Body of pancreas (tissue), 4 donors: ENCODE data around the gene TMEM164.

ENCODE experiments used
- POLR2A ChIP-seq, 3 donors: fragments of 450-650 bp; IDR thresholded peaks; one replicate each; pipeline ENCODE4 v1.6.1; 2016; ENCODE audit warnings: antibody characterized with exemption in 3 of 3, mild to moderate bottlenecking in 2 of 3
- TF ChIP-seq, protein P1 (sequence below), 7 experiments: fragments of 450-650 bp in 4 of 7; fragments of 200-600 bp in 3 of 7; sonication (generic) in 3 of 7; IDR thresholded peaks; one replicate each; pipeline ENCODE4 v1.5.1; 2016 to 2019; ENCODE audit warnings: antibody characterized with exemption in 7 of 7

GRCh38 chrX:110159865-110160264 lies 157.0 kb downstream of the TMEM164 start:
- TF ChIP-seq, protein P1, sequence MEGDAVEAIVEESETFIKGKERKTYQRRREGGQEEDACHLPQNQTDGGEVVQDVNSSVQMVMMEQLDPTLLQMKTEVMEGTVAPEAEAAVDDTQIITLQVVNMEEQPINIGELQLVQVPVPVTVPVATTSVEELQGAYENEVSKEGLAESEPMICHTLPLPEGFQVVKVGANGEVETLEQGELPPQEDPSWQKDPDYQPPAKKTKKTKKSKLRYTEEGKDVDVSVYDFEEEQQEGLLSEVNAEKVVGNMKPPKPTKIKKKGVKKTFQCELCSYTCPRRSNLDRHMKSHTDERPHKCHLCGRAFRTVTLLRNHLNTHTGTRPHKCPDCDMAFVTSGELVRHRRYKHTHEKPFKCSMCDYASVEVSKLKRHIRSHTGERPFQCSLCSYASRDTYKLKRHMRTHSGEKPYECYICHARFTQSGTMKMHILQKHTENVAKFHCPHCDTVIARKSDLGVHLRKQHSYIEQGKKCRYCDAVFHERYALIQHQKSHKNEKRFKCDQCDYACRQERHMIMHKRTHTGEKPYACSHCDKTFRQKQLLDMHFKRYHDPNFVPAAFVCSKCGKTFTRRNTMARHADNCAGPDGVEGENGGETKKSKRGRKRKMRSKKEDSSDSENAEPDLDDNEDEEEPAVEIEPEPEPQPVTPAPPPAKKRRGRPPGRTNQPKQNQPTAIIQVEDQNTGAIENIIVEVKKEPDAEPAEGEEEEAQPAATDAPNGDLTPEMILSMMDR (IDR thresholded peaks at IDR 0.05) = no peak
- no peak for TF ChIP-seq POLR2A (IDR thresholded peaks at IDR 0.05)
